Fibroblast of the conjunctiva (primary cell): Measurements from ENCODE around the gene RPP14.
A peak's percentile ranks its signal among the peaks of the same experiment; 100 is the strongest.
"Not testable (repeated sequence)": the region's sequence is repeated elsewhere in the genome, so short reads cannot be mapped to it uniquely, and the experiment has no call there.

Experiments
- DNase-seq: peaks from one replicate; pipeline ENCODE4 v3.0.0-alpha.2; 2010; ENCODE audit warnings: low read depth

RPP14 gene

GRCh38 chr3:58332575-58333188 is 26.6 kb downstream of the RPP14 start, which contains the start of gene PXK:
Gene PXK, plus strand, starts transcription at chr3:58332892. Its CDS starts 97 bp downstream, at chr3:58332989.
- DNase-seq: peak; percentile 42

GRCh38 chr3:58333206-58334012 is 27.4 kb downstream of the RPP14 start:
- DNase-seq: no peak

GRCh38 chr3:58334013-58334321 is 27.9 kb downstream of the RPP14 start:
- DNase-seq: no peak

- DNase-seq: no peak
These were observed 28.4 kb downstream of the RPP14 start for GRCh38 chr3:58334506-58334884.

GRCh38 chr3:58335652-58335947 is 29.6 kb downstream of the RPP14 start:
- no peak for DNase-seq

GRCh38 chr3:58336135-58336882 is 30.3 kb downstream of the RPP14 start:
- DNase-seq: peak; percentile 38

GRCh38 chr3:58337190-58337589 is 31.1 kb downstream of the RPP14 start:
- no peak for DNase-seq

GRCh38 chr3:58339146-58339545 is 33.1 kb downstream of the RPP14 start:
- not testable (repeated sequence) for DNase-seq

GRCh38 chr3:58340594-58341244 is 34.7 kb downstream of the RPP14 start:
- no peak for DNase-seq

- DNase-seq: no peak
These were observed 35.3 kb downstream of the RPP14 start for GRCh38 chr3:58341376-58341775.

- DNase-seq: no peak
These were observed 36.6 kb downstream of the RPP14 start for GRCh38 chr3:58342676-58343075.

GRCh38 chr3:58345457-58345856 is 39.4 kb downstream of the RPP14 start:
- DNase-seq: no peak

- DNase-seq: no peak
These were observed 40.3 kb downstream of the RPP14 start for GRCh38 chr3:58346368-58346767.

GRCh38 chr3:58347984-58348383 is 41.9 kb downstream of the RPP14 start:
- DNase-seq: no peak

GRCh38 chr3:58349792-58350626 is 44.0 kb downstream of the RPP14 start:
- no peak for DNase-seq

GRCh38 chr3:58350627-58351013 is 44.6 kb downstream of the RPP14 start:
- no peak for DNase-seq

- DNase-seq: no peak
These were observed 45.9 kb downstream of the RPP14 start for GRCh38 chr3:58351920-58352319.

GRCh38 chr3:58352626-58353025 is 46.6 kb downstream of the RPP14 start:
- no peak for DNase-seq

GRCh38 chr3:58353722-58354553 is 47.9 kb downstream of the RPP14 start:
- DNase-seq: no peak

GRCh38 chr3:58355179-58355578 is 49.1 kb downstream of the RPP14 start:
- no peak for DNase-seq

GRCh38 chr3:58356054-58356453 is 50.0 kb downstream of the RPP14 start:
- DNase-seq: no peak
